Keratinocyte (primary cell): ENCODE results near the gene APOD. TPM values are rescaled to one million over a fixed set of nuclear protein-coding genes. Genes with fewer than 3 reads are reported as not detected.
A peak's percentile ranks its signal among the peaks of the same experiment; 100 is the strongest.

Experiments
- DNase-seq: peaks from one replicate; pipeline ENCODE4 v3.0.0-alpha.2; 2011; ENCODE audit warnings: low read depth, missing footprints, low spot score
- FAIRE-seq: peaks from 2 replicates; lab custom pipeline; 2011; peaks lifted over from hg19 to GRCh38; lab: Jason Lieb, UNC
- H2AFZ ChIP-seq: 2 replicates; pipeline ENCODE4 v1.6.0; 2012; ENCODE audit warnings: low read length, control low read depth, inconsistent platforms; ENCODE audit not compliant: control insufficient read depth
- H3K27ac ChIP-seq: 2 replicates; pipeline ENCODE4 v1.5.1; 2011; ENCODE audit warnings: low read length; ENCODE audit not compliant: control insufficient read depth, insufficient read depth
- H3K27me3 ChIP-seq: 3 replicates; pipeline ENCODE4 v1.6.0; 2011; ENCODE audit warnings: low read length; ENCODE audit not compliant: control insufficient read depth, insufficient read depth; ENCODE audit errors: extremely low read depth
- H3K36me3 ChIP-seq, 2 experiments: 2 replicates in 1 of 2; 3 replicates in 1 of 2; pipeline ENCODE4 v1.5.1; 2011; ENCODE audit warnings: low read length in 2 of 2, mild to moderate bottlenecking in 1 of 2; ENCODE audit not compliant: control insufficient read depth in 2 of 2, insufficient read depth in 2 of 2; ENCODE audit errors: extremely low read depth in 1 of 2
- H3K4me1 ChIP-seq: 3 replicates; pipeline ENCODE4 v1.5.1; 2011; ENCODE audit warnings: low read length; ENCODE audit not compliant: control insufficient read depth, insufficient read depth; ENCODE audit errors: extremely low read depth
- H3K4me2 ChIP-seq: 3 replicates; pipeline ENCODE4 v1.6.0; 2011; ENCODE audit warnings: low read depth, low read length; ENCODE audit not compliant: control insufficient read depth, insufficient read depth; ENCODE audit errors: extremely low read depth
- H3K4me3 ChIP-seq, 3 experiments: fragments of 200-600 bp in 1 of 3; sonication (generic) in 1 of 3; 2 replicates in 2 of 3; 3 replicates in 1 of 3; pipeline ENCODE4 v1.5.1; 2011 to 2016; ENCODE audit warnings: low read length in 3 of 3, mild to moderate bottlenecking in 3 of 3, control low read depth in 2 of 3, inconsistent platforms in 1 of 3, low read depth in 1 of 3, mixed read lengths in 1 of 3, mixed run types in 1 of 3, moderate library complexity in 1 of 3; ENCODE audit not compliant: control insufficient read depth in 2 of 3, insufficient read depth in 2 of 3; ENCODE audit errors: extremely low read depth in 1 of 3
- H3K79me2 ChIP-seq: 2 replicates; pipeline ENCODE4 v1.6.0; 2012; ENCODE audit warnings: low read length; ENCODE audit not compliant: control insufficient read depth, insufficient read depth
- H3K9ac ChIP-seq: 3 replicates; pipeline ENCODE4 v1.6.0; 2011; ENCODE audit warnings: low read length; ENCODE audit not compliant: control insufficient read depth, insufficient read depth; ENCODE audit errors: extremely low read depth
- H3K9me1 ChIP-seq: 3 replicates; pipeline ENCODE4 v1.6.0; 2011; ENCODE audit warnings: low read length; ENCODE audit not compliant: control insufficient read depth, insufficient read depth; ENCODE audit errors: extremely low read depth
- H3K9me3 ChIP-seq: 2 replicates; pipeline ENCODE4 v1.5.1; 2012; ENCODE audit warnings: low read depth, low read length; ENCODE audit not compliant: control insufficient read depth
- H4K20me1 ChIP-seq: 3 replicates; pipeline ENCODE4 v1.6.0; 2011; ENCODE audit warnings: low read length; ENCODE audit not compliant: control insufficient read depth, insufficient read depth; ENCODE audit errors: extremely low read depth
- CTCF ChIP-seq, 3 experiments: IDR thresholded peaks in 1 of 3; conservative IDR thresholded peaks in 1 of 3; optimal IDR thresholded peaks in 1 of 3; 2 replicates in 2 of 3; 3 replicates in 1 of 3; pipeline versions ENCODE3 to v1.5.1; 2011; ENCODE audit warnings: low read length in 3 of 3, mild to moderate bottlenecking in 3 of 3, moderate library complexity in 2 of 3, control low read depth in 1 of 3, inconsistent platforms in 1 of 3; ENCODE audit not compliant: insufficient read depth in 2 of 3; ENCODE audit errors: extremely low read depth in 1 of 3
- EZH2 ChIP-seq: IDR thresholded peaks from one replicate; pipeline ENCODE4 v1.6.1; 2012; ENCODE audit warnings: inconsistent platforms, mild to moderate bottlenecking, low read length, moderate library complexity
- dilution Hi-C: fragments of 300-500 bp; cut with MboI; formaldehyde crosslinking; loops from one replicate; pipeline ENCODE4 v1.7.0; 2020; ENCODE audit warnings: low sequenced_read_pairs; ENCODE audit not compliant: extremely low pct_ligation_motif_present
- polyA plus RNA-seq, 5 experiments: library from polyadenylated mRNA; depleted of rRNA in 3 of 5; stranded (reverse) in 3 of 5; stranded (forward) in 1 of 5; unstranded in 1 of 5; fragments of >200 nt; gene quantifications; 1 replicate in 1 of 5; 2 replicates in 3 of 5; 3 replicates in 1 of 5; pipeline versions ENCODE4 v1.2.1 to v1.2.3, GENCODE V29; 2011 to 2012; ENCODE audit warnings: missing spikeins in 2 of 5, low read depth in 1 of 5, low replicate concordance in 1 of 5

Gene APOD
- polyA plus RNA-seq, 1 donor (not counting 4 experiments of a cell fraction or from before 2014, with no cell fraction given), result not detected

GRCh38 chr3:195566797-195567196 lies 16.9 kb downstream of the APOD start:
- Histone ChIP-seq H3K27me3 (peaks cover 3% of the 10 kb centered on the region), H4K20me1 (no peaks in the 10 kb centered on the region), H3K4me3 (no peak overlapping the region), H3K9me3 (no peaks in the 10 kb centered on the region), H3K4me1 (no peaks in the 10 kb centered on the region), H3K9me1 (no peaks in the 10 kb centered on the region), H3K27ac (no peak overlapping the region), H3K36me3 (no peaks in the 10 kb centered on the region), H3K9ac (no peak overlapping the region), H2AFZ (no peak overlapping the region), H3K79me2 (no peaks in the 10 kb centered on the region), H3K4me2 (no peak overlapping the region)
- TF ChIP-seq EZH2 (no peak), CTCF (optimal IDR thresholded peaks at IDR 0.05 in 1 of 3, IDR thresholded peaks at IDR 0.05 in 1 of 3, conservative IDR thresholded peaks at IDR 0.05 in 1 of 3; ENCODE audit: extremely low read depth in 1 of 3, insufficient read depth in 2 of 3, low read length in 3 of 3) (peak in 1 of 3 experiments; percentile 4)
- no peak for FAIRE-seq
- dilution Hi-C loops, result no loop called here
- DNase-seq, result no peak

GRCh38 chr3:195565716-195566115 lies 18.0 kb downstream of the APOD start:
- H3K4me3 ChIP-seq, result no peak overlapping the region
- dilution Hi-C loops, result no loop called here
- H3K9me1 ChIP-seq, result no peaks in the 10 kb centered on the region
- peaks cover 3% of the 10 kb centered on the region for H3K27me3 ChIP-seq
- no peak overlapping the region for H3K27ac ChIP-seq
- no peak for FAIRE-seq
- no peaks in the 10 kb centered on the region for H4K20me1 ChIP-seq
- H3K4me1 ChIP-seq, result no peaks in the 10 kb centered on the region
- no peaks in the 10 kb centered on the region for H3K79me2 ChIP-seq
- TF ChIP-seq CTCF (optimal IDR thresholded peaks at IDR 0.05 in 1 of 3, IDR thresholded peaks at IDR 0.05 in 1 of 3, conservative IDR thresholded peaks at IDR 0.05 in 1 of 3; ENCODE audit: extremely low read depth in 1 of 3, insufficient read depth in 2 of 3, low read length in 3 of 3), result no peak
- TF ChIP-seq EZH2, result no peak
- H3K36me3 ChIP-seq, result no peaks in the 10 kb centered on the region
- H3K9me3 ChIP-seq, result no peaks in the 10 kb centered on the region
- no peak overlapping the region for H3K4me2 ChIP-seq
- H2AFZ ChIP-seq, result no peak overlapping the region
- DNase-seq, result no peak
- H3K9ac ChIP-seq, result no peak overlapping the region
